ENCODE data around the gene C5orf15. TPM values are rescaled to one million over a fixed set of nuclear protein-coding genes. Genes with fewer than 3 reads are reported as not detected.

The C5orf15 gene
- total RNA-seq, 4 donors from 2014 or later, result 53.7 to 76.3 (median 71.4) TPM

DNA sequence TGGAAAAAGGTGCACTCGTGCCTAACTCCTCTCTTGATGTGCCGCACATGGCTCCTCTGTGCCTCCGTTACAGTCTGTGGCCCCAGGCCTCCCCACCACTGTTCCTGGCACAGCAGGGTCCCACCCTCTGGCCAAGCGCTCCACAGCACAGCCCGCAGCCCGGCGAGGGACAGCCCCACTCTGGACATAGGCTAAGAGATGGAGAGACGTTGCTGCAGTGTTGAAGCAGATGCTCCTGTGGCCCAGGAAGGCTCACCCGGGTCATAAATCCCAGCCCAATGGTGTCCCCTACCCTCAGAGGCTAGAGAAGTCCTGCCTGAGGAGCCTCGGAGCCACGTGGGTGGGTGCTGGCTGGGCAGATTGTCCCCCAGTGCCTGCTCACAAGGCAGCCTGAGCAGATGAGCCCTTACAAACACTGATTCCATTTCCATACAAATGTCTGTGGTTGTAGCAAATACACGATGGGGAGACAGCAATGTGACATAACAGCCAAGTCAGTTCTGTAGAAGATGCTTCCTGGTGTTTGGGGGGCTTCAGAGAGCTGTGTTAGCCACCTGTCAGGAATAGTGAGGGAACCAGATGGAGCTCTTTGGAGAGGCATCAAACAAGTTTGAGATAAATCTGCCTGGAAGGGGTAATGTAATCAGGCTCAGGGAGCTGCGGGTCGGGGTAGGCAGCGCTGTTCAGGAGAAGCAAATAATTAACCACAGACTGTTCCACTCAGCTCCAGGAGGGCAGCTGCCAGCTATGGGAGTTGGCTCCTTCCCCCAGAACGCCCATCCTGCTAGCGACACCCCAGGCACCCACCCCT lies 41.7 kb downstream of the C5orf15 start:
- no peaks in the 10 kb centered on the region for H3K9me3 ChIP-seq
- no peak overlapping the region for H3K4me3 ChIP-seq (replicated peaks in 1 of 3)
- no peaks in the 10 kb centered on the region for H3K36me3 ChIP-seq
- no peak overlapping the region for H3K27ac ChIP-seq
- 83 to 88% methylated on average over 12 to 16 of the region's 17 CpGs for WGBS, 2 donors
- no peak for DNase-seq
- no peaks in the 10 kb centered on the region for H3K27me3 ChIP-seq
- intact Hi-C loops (cut with DNase I), result no loop called here
- TF ChIP-seq, protein P1, sequence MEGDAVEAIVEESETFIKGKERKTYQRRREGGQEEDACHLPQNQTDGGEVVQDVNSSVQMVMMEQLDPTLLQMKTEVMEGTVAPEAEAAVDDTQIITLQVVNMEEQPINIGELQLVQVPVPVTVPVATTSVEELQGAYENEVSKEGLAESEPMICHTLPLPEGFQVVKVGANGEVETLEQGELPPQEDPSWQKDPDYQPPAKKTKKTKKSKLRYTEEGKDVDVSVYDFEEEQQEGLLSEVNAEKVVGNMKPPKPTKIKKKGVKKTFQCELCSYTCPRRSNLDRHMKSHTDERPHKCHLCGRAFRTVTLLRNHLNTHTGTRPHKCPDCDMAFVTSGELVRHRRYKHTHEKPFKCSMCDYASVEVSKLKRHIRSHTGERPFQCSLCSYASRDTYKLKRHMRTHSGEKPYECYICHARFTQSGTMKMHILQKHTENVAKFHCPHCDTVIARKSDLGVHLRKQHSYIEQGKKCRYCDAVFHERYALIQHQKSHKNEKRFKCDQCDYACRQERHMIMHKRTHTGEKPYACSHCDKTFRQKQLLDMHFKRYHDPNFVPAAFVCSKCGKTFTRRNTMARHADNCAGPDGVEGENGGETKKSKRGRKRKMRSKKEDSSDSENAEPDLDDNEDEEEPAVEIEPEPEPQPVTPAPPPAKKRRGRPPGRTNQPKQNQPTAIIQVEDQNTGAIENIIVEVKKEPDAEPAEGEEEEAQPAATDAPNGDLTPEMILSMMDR (IDR thresholded peaks at IDR 0.05), result no peak
- no peak for TF ChIP-seq POLR2A (IDR thresholded peaks at IDR 0.05)
- H3K4me1 ChIP-seq, result no peaks in the 10 kb centered on the region

- H3K4me1 ChIP-seq, result no peaks in the 10 kb centered on the region
- TF ChIP-seq, protein P1 (IDR thresholded peaks at IDR 0.05), result no peak
- TF ChIP-seq POLR2A (IDR thresholded peaks at IDR 0.05), result no peak
- H3K9me3 ChIP-seq, result no peaks in the 10 kb centered on the region
- H3K36me3 ChIP-seq, result no peaks in the 10 kb centered on the region
- no peak overlapping the region for H3K4me3 ChIP-seq (replicated peaks in 1 of 3)
- intact Hi-C loops (cut with DNase I), result no loop called here
- WGBS, 2 donors, result 87 to 95% methylated on average over 7 to 10 of the region's 12 CpGs
- no peak overlapping the region for H3K27ac ChIP-seq
- no peak for DNase-seq
- H3K27me3 ChIP-seq, result no peaks in the 10 kb centered on the region
These were observed 42.4 kb downstream of the C5orf15 start for GRCh38 chr5:133925866-133926488.

GRCh38 chr5:133925269-133925668 lies 43.2 kb downstream of the C5orf15 start:
- H3K4me1 ChIP-seq, result no peaks in the 10 kb centered on the region
- H3K27me3 ChIP-seq, result no peaks in the 10 kb centered on the region
- TF ChIP-seq, protein P1 (IDR thresholded peaks at IDR 0.05), result no peak
- TF ChIP-seq POLR2A (IDR thresholded peaks at IDR 0.05), result no peak
- intact Hi-C loops (cut with DNase I), result no loop called here
- no peaks in the 10 kb centered on the region for H3K9me3 ChIP-seq
- no peak overlapping the region for H3K27ac ChIP-seq
- DNase-seq, result no peak
- no peaks in the 10 kb centered on the region for H3K36me3 ChIP-seq
- no peak overlapping the region for H3K4me3 ChIP-seq (replicated peaks in 1 of 3)
- 58 to 62% methylated on average over 3 of the region's 3 CpGs for WGBS, 2 donors

- Histone ChIP-seq H3K9me3 (no peaks in the 10 kb centered on the region), H3K27ac (no peak overlapping the region), H3K27me3 (no peaks in the 10 kb centered on the region), H3K36me3 (no peaks in the 10 kb centered on the region), H3K4me1 (no peaks in the 10 kb centered on the region), H3K4me3 (replicated peaks in 1 of 3) (no peak overlapping the region)
- intact Hi-C loops (cut with DNase I), result no loop called here
- no peak for DNase-seq
- 74 to 77% methylated on average over 5 of the region's 5 CpGs for WGBS, 2 donors
- TF ChIP-seq, protein P1 (IDR thresholded peaks at IDR 0.05), result no peak
- no peak for TF ChIP-seq POLR2A (IDR thresholded peaks at IDR 0.05)
These were observed 44.1 kb downstream of the C5orf15 start for GRCh38 chr5:133924221-133924920.

Data from thyroid gland (tissue), 4 donors.